ENCODE measurements around the gene KCNQ1.

Gene KCNQ1

DNA sequence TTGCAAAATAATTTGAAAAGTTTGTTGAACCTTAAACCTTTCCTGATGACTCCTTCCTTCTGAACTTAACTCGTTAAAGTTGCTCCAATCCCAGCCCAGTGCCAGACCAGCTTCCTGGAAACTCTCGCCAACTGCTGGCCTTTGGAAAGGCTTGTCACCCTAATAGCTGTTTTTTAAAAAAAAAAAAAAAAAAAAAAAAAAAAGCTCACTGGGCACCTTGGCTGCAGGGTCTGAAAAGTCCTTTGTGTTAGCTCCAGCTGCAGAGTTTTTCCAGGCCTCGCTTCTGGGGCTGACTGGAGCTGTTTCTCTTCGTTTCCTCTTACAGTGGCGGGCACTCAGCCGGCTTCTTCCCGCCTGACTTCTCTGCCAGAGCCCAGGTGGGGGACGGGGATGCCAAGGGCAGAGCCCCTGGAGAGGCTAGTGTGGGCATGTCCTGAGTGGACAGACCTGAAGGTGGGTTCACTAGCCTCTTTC, 229.9 kb downstream of the KCNQ1 start:
- no peak for DNase-seq

GRCh38 chr11:2675540-2675939, 230.7 kb downstream of the KCNQ1 start:
- DNase-seq: no peak

DNA sequence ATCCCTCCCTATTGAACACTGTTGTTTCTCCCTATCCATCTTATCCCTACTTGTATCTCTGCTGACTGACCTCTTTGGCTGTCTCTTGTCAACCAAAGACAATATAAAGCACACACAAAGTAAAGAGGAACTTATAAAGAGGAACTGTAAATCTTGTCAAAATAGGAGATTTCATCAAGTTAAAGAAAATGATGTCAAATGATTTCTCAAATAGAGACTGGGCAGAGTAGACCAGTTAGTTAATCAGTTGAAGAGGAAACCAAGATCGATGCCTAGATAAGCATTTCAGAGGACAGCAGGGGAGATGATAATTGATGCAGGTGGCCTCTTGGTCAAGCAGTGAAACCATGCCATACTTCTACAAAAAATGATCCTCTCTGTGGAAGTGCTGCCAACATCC, 232.3 kb downstream of the KCNQ1 start:
- no peak for DNase-seq

DNA sequence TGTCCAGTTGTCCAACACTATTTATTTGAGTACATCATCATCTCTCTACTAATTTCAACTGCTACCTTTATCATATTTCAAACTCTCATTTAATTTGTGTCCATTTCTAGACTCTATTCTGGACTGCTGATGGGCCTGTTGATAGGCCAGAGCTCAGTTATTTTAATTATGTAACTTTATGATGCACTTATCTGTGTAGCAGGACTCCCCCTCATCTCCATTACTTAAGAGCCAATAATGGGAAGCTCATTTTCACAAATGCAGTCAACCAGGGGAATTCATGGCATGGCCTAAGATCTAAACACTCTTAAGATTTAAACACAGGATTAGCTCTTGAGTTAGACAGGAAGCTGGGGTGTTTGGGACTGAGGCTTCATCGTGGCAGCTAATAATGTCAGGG, 233.6 kb downstream of the KCNQ1 start:
- no peak for DNase-seq

- no peak for DNase-seq
These were observed 234.3 kb downstream of the KCNQ1 start for GRCh38 chr11:2679011-2679676.

GRCh38 chr11:2681408-2682145, 236.8 kb downstream of the KCNQ1 start:
- DNase-seq: no peak

DNA sequence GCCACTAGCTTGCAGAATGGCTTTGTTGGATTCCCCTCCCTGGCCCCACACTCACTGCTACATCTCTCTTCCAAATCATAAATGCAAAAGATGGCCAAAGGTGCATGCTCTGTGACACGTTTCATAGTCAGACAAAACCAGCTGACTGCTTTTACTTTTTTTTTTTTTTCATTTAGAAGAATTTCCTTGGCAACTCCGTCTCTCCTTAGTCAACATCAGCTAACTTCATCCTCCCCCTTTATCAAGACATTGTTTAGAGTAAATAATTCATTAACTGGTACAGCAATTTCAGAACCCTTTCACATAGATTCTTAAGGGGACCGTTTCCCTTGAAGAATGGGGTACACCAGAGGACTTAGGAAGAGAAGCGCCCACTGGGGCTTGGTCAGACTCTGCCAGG, 239.0 kb downstream of the KCNQ1 start:
- DNase-seq: no peak

DNA sequence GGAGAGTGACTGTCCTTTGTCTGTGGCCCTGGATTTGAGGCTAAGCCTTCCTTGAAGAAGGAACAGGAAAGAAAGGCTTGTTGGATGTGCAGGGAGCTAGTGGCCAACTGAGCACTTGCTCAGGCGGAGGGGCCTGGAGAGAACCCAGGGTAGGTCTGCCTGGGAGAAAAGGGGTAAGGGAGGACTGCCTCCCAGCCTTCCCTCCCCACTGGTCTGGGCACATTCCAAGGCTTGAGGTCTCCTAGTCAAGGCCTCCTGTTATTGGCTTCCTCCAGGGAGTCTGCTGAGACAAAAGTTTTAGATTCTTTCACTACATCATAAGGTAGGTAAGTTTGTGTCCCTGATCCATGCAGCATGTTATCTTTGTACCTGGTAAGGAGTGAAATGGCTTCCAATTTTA, 239.8 kb downstream of the KCNQ1 start:
- no peak for DNase-seq

- no peak for DNase-seq
These were observed 240.2 kb downstream of the KCNQ1 start for GRCh38 chr11:2685051-2685450.

DNA sequence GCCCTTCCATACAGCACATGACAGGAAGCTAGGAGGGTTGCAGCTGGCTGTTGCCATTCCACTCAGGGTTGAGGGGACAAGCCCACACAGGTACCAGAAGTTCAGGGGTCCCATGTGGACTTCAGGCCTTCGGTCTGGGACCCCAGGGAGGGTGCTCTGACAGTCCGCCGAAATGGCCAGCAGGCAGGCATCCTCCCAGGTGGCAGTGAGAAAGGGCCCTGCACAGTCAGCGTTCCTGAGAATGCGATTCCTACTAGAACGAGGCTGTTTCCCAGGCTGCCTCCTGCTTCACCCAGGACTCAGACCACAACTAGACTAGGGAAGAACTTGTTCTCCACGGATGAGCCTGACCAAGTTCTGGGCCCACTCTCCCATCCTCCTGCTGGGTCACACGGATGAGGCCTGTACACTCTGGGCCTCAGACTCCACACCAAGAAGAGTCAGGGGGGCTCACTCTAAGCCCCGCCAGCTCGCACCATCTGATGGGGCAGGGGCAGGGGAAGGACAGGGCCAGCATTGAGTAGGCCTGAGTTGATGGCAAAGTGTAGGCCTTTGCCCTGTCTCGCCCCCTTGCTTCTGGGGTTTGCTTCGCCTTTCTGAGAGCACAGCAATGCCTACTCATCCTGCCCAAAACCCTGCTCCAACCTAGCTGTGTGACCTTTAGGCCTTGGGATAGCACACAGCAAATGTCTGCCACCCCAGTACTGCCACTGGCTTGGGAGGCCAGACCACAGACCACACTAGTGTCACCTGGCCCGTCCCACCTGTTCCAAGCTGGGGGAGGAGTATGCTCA, 241.0 kb downstream of the KCNQ1 start:
- DNase-seq: no peak

DNA sequence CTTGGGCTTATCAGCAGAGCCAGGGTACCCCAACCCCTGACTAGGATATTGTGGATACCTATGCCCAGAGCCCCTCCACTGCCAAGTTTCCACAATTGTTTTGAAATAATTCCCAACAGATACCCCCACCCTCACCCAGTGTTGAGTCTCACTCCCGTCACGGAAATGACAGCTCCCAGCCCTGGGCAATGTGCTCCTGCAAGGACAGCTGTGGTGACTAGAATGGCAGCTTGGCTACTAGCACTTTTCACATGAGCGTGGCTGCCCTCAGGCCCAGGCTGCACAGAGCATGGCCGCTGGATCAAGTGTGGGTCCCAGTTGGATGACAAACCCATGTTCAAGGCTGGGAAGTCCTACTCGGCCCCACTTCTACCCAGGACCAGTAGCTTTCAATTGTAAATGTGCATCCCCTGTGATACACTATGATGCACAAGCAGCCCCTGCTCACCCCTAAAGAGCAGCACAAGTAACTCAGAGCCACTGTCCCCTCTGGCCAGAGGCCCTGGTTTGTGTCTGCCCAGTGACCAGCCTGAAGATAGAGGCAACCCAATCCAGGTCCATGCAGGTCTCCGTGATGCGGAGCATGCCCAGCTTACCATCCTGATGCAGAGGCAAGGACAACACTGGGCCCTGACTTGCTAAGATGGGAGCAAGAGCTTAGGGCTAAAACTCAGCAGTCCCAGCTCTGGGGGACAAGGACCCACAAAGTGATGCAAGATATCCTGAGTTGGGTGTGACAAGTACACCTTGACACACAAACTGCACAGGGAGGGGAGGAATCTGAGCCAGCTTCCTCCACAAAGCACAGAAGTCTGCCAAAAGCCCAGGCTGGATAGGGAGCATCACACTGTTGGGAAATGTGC, 241.8 kb downstream of the KCNQ1 start:
- DNase-seq: no peak

DNA sequence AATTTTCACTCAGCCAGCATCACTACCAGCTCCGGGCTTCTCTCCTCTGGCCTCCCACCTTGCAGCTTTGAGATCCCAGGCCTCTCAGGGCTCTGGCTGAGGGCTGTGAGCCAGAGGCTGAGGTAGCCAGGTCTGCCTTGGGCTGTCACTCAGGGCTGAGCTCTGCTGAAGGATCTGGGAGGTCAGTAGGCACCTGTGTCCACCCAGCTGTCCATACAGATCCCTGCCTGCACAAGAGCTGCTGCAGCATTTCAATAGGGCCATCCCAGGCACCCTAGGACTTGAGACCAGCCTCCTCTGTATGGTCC, 242.4 kb downstream of the KCNQ1 start:
- no peak for DNase-seq

DNA sequence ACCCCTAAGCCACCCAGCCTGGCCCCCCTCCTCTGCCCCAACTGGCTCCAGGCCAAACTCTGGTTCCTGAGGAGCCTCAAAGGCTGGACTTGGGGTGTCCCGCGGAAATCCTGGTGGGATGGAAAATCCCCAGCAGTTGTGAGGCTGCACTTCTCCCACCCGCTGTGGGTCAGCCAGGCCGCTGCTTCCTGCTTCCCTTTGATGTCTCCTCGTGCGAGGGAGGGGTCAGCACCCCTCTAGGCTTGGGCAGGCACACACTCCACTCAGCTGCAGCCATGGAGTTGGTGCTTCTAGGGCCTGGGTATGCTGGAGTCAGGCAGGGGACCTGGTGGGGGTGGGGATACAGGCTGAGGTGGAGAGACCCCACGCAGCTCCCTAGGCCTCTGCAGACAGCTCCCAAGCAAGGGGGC, 243.0 kb downstream of the KCNQ1 start:
- no peak for DNase-seq

GRCh38 chr11:2688381-2689231, 243.8 kb downstream of the KCNQ1 start:
- DNase-seq: no peak

DNA sequence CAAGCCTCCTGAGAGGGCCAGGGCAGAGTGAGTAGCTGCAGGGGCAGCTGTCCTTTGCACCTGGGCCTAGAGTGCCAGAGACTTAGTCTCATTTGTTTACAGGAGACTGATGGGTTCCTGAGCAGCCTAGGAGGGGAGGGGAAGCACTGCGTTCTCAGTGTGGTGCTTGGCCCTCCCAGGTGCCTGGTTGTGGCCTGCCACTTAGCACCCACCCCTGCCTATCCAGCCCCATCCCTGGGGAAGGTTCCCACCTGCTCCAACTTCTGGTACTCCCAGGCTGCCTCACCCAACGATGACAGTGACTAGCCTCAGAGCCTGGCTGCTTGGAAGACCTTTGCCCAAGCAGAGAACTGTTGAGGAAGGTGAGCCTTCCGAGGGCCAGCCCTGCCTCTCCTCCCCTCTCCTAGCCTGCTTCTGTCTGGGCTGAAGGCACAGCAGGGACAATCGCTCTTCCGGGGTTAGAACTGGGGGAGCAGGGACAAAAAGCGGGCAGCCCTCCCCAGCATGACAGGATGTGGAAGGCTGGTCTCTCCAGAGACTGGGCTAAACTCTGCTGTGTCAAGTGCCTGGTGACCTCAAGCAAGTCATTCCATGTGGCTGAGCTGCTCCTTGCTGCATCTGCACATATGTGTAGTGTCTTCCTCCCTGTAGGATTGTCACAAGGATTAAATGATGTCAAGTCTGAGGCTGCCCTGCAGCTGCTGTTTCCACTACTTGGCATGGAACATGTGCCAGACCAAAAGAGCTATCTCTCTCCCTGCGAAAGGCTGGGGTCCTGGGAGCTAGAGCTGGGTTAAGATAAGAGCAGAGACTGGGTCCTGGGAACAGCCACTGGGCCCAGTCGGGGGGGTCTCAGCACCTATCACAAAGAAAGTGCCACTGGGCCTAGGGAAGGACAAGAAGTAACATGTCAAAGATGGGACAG, 245.1 kb downstream of the KCNQ1 start:
- no peak for DNase-seq

DNA sequence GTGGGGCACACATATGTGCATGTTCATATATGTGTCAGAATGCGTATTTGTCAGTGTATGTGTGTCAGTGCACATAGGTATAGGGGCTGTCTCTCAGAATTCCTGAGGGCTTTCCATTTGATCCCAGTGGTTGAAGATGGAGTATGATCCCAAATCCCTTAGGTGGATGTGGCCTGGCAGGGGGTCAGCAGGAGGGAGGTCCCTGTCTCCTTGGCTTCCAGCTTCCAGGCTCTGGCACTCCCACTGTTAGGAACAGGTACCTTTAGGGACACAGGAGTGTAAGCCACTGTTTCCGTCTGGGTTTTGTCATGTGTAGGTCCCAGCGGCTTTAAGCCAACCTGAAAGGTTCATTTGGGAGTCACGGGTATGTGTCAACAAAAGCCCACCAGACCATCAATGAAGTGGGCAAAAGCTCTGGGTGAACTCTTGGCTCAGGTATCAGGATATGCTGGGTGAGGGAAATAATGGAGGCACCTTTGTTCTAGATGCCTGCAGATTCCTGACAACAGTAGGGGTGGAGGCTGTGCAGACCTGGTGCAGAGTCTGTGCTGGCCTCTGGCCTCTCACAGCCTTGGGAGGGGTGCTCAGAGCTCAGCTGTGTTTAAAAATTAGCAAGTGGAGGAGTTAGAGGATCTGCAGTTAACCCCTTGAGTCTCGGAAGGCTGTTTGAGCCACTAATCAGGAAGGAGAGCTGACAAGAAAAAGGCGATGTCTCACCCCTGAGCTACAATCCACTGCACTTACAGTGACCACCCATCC, 246.0 kb downstream of the KCNQ1 start:
- DNase-seq: no peak

DNA sequence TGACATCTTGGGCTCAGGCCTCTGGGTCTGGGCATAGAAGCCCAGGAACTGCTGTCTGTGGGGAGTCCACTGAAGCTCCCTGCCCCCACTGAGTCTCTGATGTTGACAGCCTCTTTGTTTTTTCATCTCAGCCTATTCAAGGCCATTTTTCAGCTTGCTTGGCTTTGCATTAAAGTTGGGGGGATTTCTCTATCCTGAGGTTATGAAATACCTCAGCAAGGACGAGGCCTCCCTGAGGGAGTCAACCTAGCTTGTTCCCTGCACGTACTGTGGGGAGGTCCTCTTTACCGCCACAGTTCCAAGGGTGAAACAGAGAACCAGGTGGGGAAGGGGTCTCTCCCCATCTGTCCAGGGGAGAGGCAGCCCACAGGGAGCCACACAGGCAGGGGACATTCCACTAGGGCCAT, 246.6 kb downstream of the KCNQ1 start:
- DNase-seq: no peak

DNA sequence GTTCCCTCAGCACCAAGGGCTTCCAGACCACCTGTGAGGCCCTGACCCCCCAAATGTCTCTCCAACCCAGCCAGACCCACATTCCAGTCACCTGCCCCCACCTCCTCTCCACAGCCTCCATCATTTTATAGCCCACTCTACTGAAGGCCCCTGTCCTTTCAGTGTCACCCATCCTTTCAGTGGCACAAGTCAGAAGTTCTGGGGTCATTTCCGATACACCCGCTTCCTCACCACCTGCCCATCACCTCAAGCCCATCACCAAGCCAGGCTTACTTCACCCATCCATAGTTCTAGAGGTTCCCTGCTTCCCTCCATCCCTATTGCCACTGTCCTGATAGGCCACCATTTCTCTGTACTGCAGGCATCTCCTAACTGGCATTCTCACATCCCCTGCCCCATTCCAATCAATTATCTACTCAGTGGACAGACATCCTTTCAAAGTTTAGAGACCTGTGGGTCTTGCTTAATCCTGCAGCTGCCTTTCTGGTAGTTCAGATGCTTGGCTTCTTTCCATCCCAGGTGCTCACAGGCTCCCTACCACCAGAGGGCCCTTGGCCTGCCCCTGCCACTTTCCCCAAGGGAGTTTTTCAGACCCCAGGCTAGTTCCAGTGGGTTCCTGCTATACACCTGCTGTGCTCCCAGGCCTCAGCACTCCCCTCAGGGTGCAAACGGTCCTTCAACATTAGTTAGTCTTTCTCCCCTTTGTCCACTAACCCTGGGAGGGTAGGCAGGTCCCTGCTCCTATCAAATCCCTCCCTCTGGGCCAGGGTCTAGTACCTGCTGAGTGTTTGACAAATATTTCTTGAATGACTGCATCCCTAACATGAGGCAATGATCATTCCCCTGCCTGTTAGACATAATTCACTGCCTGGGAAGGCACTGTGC, 247.4 kb downstream of the KCNQ1 start:
- no peak for DNase-seq

All from hematopoietic multipotent progenitor cell treated with erythropoietin and hydrocortisone succinate and interleukin-3 and kit ligand, for 8 days (in vitro differentiated cells).